Measurements from ENCODE around the gene PIP5K1C.

- TF ChIP-seq EZH2 (IDR thresholded peaks at IDR 0.05; ENCODE audit: low read depth) (no peak), CTCF (conservative IDR thresholded peaks at IDR 0.05) (no peak)
Measured at GRCh38 chr19:3693025-3693925, 7.0 kb downstream of the PIP5K1C start.
